CD4-positive, alpha-beta T cell treated with Interleukin-17A for 1 hour (primary cell): ENCODE results near the gene BICRA.
"Not testable (repeated sequence)": the region's sequence is repeated elsewhere in the genome, so short reads cannot be mapped to it uniquely, and the experiment has no call there.

Experiments
- DNase-seq: peaks from one replicate; pipeline ENCODE4 v3.0.0-alpha.2; 2020

Gene BICRA

DNA sequence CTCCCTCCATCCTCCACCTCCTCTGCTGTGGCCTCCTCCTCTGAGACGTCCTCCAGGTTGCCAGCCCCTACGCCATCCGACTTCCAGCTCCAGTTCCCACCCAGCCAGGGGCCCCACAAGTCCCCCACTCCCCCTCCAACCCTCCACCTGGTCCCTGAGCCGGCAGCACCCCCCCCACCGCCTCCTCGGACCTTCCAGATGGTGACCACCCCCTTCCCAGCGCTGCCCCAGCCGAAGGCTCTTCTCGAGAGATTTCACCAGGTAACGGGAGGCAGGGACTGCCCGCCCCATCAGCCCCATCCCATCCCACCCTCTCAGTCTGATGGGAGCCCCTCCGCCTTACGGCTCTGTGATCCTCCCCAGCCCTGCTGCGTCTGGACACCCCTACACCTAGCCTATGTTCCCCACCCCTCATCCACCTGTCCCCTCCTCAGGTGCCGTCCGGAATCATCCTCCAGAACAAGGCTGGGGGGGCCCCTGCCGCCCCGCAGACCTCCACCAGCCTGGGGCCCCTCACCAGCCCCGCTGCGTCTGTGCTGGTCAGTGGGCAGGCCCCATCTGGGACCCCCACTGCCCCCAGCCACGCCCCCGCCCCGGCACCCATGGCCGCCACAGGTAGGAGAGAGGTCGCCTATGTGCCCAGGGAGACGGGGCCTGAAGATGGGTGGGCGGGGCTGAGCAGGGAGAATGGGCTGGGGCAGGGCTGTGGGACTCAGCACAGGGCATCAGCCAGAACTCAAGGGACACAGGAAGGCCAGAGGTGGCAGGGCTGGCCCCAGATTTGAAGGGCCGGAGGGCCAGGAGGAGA lies 85.7 kb downstream of the BICRA start:
- DNase-seq, result no peak

DNA sequence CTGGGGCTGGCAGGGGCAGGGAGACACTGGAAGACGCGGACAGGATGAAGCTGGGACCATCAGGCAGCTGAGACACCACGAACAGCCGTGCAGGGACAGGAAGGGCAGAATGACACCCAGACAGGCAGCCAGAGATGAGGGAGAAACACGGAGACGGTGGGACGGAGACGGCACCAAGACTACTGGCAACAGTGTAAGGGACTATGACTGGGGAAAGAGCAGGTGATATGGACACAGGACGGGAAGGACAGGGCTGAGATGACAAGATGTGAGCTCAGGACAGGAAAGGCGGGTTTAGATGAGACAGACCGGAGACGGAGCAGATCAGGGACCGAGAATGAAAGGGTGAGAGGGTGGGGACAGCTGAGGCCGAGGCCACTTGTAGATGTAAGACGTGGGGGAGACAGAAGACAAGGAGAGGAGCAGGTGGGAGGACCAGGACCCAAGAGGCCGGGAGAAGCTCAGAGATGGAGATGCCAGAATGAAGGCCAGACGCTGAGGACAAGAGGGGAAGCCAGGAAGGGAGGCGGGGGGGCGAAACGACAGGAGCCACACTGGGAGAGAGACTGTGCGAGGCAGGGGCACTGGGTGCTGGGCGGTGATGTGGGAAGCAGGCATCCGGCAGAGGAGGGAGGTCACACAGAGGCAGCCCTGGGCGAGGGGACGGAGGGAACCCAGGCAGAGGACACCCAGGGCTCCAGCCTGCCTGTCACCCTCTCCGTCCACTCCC lies 86.8 kb downstream of the BICRA start:
- DNase-seq, result no peak

DNA sequence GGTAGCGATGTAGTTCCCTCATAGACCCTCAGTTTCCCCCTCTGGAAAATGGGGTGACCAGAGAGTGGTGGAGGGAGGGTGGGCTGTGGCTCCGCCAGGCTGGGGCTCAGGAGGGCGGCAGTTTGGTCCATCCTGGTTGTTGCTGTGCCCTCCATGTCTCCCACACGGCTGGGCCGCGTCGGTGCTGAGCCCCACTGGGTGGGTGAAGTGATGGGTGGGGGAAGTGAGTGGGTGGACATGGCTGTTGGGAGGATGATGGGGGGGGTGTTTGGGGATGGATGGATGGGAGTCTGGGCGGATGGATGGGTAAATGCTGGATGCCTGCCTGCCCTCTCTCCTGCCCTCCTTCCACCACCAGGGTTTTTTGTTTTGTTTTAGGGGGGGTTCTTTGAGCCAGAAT lies 87.7 kb downstream of the BICRA start:
- DNase-seq, result no peak

DNA sequence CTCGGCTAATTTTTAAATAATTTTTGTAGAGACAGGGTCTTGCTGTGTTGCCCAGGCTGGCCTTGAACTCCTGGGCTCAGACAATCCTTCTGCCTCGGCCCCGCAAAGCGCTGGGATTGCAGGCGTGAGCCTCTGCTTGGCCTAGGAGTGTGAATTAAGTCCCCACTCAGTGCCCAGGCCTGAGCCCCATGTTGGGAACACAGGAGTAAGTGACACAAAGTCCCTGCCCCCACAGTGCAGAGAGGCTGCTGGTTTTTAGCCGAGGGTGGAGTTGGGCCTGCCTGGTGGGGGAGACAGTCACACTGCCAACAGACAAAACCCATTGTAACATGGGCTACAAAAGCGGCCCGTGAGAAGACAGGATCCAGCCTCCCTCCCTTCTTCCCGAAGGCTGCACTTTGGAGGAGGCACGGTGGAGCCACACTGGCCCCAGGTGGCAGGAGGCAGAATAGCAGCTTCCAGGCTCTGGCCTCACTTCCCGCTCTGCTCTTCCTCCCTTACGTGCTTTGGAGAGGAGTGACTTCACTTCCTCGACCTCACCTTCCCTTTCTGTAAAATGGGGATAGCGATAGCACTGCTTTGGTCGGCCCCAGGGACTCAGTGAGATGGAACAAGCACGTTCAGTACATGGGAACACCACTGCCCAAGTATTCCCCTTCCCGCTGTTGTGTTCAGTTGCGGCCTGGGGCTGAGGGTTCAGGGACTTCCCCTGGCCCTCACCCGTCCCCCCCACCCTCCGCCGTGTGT lies 89.1 kb downstream of the BICRA start:
- DNase-seq, result peak; percentile 63

DNA sequence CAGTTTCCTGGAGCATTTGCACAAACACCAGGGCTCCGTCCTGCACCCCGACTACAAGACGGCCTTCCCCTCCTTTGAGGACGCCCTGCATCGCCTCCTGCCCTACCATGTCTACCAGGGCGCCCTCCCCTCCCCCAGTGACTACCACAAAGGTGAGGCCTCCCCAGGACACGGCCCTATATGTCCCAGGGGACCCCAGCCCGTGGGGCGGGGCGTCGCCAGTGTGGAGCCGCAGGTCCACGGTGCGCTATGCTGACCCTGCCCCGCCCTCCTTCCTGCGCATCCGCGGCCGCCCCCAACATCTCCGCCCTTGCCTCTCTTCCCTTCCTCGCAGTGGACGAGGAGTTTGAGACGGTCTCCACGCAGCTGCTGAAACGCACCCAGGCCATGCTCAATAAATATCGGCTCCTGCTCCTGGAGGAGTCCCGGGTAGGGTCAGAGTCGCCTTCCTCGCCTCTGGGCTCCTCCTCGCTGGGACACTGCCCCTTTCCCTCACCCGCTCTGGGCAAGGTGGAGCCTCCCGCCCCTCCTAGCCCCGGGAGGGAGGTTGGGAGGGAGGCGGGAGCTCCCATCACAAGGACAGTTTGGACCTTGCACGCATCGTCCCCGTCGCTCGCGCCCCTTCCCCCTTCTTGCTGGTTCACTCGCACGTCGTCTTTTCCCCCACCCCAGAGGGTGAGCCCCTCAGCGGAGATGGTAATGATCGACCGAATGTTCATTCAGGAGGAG lies 89.9 kb downstream of the BICRA start:
- no peak for DNase-seq

DNA sequence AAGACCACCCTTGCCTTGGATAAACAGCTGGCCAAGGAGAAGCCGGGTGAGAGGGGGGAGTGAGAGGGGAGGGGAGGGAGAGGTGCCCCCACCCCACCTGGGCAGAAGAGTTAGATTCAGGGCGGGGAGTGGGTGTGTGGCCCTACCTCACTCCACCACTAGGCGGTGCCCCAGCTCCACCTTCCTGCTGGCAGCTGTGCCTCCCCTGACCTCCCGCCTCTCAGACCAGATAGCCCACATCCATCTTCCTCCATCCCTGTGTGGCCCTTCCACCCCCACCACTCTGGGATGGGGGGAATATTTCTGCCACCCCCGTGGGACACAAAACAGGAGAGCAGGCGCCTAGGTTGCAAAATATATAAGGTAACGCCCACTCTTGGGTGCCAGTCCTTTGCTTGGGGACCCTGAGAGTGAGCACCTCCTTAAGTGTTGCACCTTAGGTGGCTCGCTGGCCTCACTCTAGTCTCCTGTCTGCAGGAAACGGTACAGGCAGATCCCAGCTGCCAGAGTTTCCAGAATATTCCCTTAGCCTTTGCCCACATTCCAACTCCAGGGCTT lies 90.5 kb downstream of the BICRA start:
- peak; percentile 40 for DNase-seq

DNA sequence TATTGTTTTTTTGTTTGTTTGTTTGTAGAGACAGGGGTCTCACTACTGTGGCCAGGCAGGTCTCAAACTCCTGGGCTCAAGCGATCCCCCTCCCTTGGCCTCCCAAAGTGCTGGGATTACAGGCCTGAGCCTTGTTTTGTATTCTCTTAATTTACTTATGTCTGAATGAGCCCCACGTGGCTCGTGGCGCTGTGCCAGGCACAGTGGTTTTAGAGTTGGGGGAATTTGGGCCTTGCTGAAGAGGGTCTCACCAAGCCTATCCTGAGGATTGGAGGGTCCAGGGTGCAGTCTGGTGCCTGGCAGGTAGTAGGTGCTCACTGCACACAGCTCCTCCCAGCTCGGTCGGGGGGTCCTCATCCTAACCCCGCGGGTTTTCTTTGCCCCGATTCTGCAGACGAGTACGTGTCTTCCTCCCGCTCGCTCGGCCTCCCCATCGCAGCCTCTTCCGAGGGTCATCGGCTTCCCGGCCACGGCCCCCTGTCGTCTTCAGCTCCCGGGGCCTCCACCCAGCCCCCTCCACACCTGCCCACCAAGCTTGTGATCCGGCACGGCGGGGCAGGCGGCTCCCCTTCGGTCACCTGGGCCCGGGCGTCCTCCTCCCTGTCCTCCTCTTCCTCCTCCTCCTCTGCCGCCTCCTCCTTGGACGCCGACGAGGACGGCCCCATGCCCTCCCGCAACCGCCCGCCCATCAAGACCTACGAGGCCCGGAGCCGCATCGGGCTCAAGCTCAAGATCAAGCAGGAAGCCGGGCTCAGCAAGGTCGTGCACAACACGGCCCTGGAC lies 92.2 kb downstream of the BICRA start:
- no peak for DNase-seq

DNA sequence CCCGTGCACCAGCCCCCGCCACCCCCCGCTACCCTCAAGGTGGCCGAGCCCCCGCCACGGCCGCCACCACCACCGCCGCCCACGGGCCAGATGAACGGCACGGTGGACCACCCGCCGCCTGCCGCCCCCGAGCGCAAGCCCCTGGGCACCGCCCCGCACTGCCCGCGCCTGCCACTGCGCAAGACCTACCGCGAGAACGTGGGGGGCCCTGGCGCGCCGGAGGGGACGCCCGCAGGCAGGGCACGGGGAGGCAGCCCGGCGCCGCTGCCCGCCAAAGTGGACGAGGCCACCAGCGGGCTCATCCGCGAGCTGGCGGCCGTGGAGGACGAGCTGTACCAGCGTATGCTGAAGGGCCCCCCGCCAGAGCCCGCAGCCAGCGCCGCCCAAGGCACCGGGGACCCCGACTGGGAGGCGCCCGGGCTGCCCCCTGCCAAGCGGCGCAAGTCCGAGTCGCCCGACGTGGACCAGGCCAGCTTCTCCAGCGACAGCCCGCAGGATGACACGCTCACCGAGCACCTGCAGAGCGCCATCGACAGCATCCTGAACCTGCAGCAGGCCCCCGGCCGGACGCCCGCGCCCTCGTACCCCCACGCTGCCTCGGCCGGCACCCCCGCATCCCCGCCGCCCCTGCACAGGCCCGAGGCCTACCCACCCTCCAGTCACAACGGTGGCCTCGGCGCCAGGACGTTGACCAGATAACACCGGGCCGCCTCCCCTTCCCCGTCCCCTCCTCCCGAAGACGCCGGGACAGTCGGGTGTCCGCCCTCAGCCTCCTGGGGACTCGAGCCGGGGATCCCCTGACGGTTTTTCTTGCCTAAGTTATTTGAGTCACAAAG lies 93.0 kb downstream of the BICRA start:
- DNase-seq, result no peak

DNA sequence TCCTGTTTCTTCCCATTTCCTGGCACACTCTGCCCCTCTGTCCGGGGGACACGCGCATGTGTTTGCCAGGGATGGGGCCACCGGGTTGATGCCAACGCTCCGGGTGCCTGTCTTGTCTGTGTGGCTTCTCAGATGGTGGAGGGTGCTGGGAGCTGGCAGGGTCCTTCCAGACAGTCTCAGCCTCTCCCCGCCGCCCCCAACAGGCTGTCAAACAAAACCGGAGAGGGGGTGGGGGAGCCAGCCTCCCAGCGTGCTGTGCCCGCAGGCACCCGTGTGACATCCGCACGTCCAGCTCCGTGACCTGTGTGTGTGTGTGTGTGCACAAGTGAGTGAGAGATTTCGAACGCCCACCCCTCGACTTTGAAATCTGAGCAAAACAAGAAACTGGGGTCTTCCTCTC lies 93.7 kb downstream of the BICRA start:
- DNase-seq, result no peak

DNA sequence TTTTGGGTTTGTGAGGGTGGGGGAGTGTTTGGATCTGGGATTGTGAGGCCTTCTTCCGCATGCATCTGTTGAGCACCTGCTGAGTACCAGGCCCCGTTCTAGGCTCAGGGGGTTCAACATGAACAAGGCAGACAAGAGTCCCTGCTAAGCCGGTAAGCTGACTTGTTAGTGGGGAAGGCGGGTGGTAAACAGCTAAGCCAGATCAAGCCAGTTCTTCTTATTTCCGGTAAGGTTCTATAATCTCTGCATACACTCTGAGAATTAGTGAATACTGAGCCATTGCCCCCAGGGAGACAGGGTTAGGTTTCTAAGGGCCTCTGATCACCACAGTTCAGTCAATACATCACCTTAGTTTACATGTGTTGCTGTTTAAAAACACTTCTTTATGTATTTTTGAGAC lies 94.4 kb downstream of the BICRA start:
- DNase-seq, result no peak

DNA sequence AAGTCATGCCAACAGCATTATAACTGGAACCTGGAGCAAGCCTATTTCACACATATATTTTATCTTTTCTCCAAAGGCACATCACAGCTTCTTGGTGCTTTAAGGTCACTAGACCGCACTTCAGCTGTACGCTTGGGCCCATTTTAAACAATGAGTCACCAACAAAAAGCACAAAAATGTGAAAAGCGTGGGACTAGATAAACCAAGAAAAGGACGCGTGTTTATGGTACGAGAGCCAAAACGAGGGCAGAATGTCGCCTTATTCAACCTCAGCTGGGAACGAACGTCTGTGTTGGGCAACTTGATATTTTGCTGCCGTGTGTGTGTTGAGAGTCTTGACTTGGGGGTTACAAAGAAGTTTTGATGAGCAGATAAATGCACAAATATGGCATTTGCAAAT lies 95.1 kb downstream of the BICRA start:
- DNase-seq, result no peak

DNA sequence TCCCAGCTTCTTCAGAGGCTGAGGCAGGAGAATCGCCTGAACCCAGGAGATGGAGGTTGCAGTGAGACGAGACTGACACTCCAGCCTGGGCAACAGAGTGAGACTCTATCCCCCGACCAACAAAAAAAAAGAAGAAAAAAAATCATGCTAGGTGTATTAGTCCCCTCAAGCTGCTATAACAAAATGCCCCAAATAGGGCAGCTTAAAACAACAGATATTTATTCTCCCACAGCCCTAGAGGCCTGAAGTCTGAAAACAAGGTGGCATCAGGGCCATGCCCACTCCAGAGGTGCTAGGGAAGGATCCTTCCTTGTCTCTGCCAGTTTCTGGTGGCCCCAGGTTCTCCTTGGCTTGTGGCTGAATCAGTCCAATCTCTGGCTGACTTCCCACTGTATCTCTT lies 95.7 kb downstream of the BICRA start:
- no peak for DNase-seq

DNA sequence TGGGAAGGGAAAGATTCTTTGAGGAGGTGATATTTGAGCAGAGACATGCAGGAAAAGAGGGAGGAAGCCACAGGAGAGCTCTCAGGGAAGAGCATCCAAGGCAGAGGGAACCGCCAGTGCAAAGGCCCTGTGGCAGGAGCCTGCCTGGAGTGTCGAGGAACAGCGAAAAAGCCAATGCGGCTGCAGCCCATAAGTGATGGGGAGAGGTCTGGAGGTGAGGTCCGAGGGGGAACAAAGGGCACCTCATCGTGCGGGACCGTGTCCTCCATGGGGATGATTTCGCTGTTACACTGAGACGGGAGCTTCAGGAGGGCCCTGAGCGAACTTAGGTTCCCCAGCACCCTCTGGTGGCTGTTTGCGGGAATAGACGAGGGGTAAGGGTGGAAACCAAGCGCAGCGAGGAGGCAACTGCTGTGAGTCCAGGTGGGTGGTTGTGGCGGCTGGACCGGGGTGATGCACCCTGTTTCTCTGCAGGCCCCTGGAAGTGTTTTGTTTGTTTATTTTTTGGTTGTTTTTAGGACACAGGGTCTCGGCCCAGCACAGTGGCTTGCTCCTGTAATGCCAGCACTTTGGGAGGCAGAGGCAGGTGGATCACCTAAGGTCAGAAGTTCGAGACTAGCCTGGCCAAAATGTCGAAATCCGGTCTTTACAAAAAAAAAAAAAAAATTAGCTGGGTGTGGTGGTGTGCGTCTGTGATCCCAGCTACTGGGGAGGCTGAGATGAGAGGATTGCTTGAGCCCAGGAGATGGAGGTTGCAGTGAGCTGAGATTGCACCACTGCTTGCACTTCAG lies 98.4 kb downstream of the BICRA start:
- DNase-seq, result peak; percentile 76

DNA sequence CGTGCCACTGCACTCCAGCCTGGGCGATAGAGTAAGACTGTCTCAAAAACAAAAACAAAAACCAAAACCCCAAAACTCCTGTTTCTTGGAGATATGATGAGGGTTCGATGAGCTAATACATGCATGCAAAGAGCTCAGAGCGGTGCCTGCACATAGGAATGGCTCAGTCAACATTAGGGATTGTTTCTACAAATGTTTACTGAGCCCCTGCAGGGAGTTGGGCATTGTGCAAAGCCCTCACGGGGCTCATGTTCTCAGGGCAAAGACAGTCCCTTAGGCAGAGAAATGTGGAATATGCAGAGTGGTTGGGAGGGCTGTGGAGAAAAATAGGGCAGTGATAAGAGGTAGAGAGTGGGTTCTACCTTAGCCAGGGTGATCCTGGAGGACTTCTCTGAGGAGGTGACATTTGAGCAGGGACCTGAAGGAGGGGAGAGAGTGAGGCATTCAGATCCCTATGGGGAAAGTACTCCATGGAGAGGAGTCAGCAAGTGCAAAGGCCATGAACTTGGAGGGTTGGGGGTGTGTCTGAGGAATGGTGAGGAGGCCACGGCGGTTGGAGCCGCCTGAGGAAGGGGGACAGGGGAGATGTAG lies 102.8 kb downstream of the BICRA start:
- DNase-seq, result no peak

DNA sequence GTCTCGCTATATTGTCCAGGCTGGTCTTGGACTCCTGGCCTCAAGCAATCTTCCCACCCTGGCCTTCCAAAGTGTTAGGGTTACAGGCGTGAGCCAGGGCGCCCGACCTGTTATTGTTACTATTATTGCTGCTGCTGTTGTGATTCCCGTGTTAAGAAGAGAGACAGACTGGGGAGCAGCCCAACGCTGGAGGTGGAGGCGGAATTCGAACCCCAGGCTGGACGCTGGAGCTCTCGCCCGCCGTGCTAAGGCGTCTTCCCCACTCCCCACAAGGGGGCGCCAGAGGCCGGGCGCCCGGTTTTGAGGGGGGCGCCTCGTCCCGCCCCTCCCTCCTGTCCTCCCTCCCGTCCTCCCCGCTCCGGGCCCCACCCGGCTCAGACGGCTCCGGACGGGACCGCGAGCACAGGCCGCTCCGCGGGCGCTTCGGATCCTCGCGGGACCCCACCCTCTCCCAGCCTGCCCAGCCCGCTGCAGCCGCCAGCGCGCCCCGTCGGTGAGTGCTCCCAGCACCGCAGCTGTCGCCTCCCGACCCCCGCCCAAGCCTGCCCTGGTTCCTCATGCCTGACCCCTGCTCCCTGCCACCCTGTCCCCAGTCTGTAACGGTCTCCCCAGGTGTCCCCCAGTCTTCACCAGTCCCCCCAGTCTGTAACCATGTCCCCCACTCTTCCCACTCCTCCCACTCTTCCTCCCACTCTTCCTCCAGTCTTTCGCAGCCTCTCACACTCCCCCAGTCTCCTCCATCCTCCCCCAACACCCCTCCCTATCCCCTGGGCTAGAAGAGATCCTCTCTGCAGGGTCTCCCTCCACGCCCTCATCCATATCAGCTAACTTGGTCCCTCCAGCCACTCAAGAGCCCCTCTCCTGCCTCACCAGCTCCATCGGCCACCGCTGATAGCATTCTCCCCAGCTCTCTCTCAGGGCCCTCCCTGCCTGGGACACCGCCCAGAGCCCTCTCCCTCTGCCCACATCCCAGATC lies 104.4 kb downstream of the BICRA start, which contains the start of gene EHD2:
TSS of gene EHD2 (plus strand) at position 377 of the 976 bp plus-strand sequence. CDS start 3,191 bp downstream, outside the sequence.
- DNase-seq, result peak; percentile 20

DNA sequence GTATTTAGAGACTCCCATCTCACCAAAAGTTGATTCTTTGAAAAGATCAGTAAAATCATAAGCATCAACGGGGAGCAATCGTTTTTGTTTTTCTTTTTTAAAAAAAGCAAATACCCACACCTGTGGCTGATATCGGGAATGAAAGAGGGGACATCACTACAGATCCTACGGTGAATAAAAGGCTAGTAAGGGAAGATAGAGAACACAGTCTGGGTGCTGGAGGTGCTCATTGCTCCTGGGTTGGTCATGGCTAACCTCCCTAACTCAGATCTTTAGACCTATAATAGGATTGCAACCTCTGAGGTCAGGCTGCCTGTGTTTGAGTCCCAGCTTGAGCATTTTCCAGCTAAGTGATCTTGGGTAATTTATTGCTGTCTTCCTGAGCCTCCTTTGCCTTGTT lies 105.4 kb downstream of the BICRA start:
- DNase-seq, result no peak

DNA sequence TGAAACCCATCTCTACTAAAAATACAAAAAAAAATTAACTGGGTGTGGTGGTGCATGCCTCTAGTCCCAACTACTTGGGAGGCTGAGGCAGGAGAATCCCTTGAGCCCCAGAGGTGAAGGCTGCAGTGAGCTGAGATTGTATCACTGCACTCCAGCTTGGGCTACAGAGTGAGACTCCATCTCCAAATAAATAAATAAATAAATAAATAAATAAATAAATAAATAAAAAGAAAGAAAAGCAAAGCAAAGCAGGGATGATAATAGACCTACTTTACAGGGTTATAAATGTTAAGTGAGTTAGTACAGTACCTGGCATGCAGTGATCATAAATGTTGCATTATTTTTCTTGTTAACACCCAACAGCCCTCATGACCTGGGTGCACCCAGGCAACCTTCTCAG lies 105.9 kb downstream of the BICRA start:
- DNase-seq, result not testable (repeated sequence)

DNA sequence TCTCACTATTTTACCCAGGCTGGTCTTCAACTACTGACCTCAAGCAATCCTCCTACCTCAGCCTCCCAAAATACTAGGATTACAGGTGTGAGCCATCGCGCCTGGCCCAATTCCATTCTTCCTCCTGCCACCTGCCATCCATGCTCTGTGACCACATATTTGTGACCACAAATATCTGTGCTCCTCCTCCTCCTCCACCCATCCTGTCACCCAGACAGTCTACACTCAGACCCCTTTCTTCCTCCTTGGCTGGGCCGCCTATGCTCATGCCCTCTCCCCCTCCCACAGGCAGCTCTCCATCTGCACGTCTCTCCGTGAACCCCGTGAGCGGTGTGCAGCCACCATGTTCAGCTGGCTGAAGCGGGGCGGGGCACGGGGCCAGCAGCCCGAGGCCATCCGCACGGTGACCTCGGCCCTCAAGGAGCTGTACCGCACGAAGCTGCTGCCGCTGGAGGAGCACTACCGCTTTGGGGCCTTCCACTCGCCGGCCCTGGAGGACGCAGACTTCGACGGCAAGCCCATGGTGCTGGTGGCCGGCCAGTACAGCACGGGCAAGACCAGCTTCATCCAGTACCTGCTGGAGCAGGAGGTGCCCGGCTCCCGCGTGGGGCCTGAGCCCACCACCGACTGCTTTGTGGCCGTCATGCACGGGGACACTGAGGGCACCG lies 107.5 kb downstream of the BICRA start:
- DNase-seq, result no peak
